ENCODE data around the gene FAM120AOS.

The FAM120AOS gene

GRCh38 chr9:93453047-93453914, at the start of gene FAM120AOS:
Gene FAM120AOS, minus strand, starts transcription at chr9:93453581. Its CDS starts 872 bp downstream, at chr9:93452709.
- peak; percentile 98 for DNase-seq

DNA sequence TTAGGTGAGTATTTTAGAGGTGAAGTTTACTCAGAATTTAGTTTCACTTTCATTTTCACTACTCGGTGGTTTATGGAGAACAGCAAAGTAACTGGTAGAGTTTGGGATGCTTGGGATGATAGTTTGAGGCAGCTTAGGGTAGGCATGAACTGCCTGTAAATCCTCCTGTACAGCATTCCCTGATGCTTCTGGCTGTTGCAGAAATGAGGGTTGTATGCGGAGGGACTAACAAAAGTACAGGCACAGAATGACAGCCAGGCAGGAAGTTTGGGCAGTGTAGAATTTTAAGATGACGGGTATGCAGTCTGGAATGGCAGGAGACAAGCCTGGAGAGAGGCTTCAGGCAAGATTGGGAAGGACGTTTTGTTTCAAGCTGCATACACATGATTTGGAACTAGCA, 48.0 kb upstream of the FAM120AOS start:
- DNase-seq: no peak

DNA sequence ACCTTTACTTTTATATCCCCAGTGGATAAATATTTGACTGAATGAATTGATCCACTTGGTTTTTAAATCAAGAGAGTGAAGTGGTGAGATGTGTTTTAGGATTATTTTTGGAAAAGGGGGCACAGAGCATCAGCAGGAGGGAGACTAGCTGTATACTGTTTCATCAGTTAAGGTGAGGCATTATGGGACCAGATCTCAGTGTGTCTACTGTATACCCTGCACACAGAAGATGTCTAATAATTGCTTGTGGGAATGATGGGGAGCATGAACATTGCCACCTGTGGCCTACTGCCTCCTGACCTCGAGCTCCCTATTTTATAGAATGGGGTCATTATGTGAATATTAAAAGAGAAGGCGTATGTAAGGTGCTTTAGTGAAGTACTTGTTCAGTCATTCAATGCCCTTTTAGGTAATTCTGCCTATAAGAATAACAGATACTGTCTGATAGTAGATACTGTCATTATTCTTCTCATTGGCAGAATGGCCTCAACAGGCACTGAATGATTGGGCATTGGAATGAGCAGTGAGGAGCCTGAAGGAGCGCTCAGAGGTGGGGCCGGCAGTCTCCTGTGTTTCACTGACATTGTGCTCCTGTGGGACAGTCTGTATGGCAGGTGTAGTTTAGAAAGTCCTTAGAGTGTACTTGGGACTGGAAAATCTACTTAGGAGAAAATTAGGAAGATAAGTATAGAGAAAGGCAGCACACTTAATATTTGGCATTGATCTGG, 47.4 kb upstream of the FAM120AOS start:
- DNase-seq: no peak

GRCh38 chr9:93496285-93496684, 42.9 kb upstream of the FAM120AOS start:
- no peak for DNase-seq

DNA sequence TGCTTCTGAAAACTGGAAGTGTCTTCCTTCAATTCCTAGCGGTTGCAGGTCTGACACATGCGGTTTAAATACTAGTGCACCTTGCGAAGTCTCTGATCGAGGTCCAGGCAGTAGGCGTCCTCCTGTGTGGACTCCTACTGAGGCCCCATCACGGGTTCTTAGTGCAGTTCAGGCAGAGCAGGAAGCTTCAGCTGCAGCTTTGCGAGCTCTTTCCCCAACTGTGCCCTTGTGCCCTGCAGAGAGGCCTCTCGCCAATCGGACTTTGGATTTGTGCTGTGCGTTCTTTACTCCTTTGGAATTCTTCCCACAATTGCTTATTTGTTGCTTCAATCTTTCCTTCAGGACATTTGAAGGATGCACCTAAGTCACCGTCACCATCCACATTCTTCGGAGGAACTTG, 40.6 kb upstream of the FAM120AOS start:
- no peak for DNase-seq

DNA sequence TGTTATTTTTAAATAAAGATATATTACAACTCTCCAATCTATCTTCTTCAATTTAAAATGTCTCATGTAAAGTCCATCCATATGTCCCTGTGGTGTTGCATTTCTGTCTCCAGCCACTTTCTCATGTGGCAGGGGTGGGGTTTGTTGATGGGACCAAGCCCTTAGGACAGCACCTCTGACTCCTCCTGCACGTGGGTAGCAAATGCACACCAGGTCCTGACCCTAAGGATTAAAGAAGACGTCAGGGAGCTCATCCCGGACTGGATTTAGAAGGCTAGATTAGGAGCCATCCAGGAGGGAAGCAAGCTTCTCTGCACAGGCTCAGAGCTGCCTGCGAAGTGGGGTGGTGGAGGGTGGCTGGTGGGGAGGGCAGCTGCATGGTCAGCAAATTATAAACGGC, 38.9 kb upstream of the FAM120AOS start:
- no peak for DNase-seq

- no peak for DNase-seq
Measured at GRCh38 chr9:93491593-93492232, 38.3 kb upstream of the FAM120AOS start.

GRCh38 chr9:93488244-93488643, 34.9 kb upstream of the FAM120AOS start:
- DNase-seq: no peak

- DNase-seq: peak; percentile 30
Measured at GRCh38 chr9:93486268-93486667, 32.9 kb upstream of the FAM120AOS start.

GRCh38 chr9:93483497-93483896, 30.1 kb upstream of the FAM120AOS start:
- no peak for DNase-seq

DNA sequence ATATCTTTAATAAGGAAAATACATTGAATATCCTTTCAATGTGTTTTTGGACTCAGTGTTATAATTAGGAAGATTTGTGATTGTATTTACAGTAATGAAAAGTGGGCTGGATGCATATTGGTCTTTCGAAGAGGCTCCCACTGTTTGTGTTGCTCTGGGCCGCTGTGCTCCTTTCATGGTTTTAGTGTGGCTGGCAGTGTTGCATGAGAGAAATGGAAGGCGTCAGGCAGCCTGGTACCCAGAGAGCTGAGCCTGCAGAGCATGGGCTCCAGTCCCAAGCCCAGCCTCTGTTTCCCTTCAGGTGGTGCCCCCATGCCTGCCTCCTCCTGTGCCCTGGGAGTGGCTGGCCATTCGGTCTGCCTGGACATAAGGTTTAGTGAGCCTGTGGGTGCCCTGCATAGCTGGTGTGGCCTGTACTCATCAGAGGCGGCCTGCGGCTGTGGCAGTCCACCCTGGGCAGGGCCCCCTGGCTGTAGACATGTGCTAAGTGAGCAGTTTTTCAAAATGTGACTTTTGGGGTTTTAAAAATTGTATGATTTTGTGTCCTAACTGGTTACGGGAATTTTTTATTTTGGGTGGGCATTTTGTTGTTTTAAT, 27.4 kb upstream of the FAM120AOS start:
- DNase-seq: no peak

GRCh38 chr9:93480262-93480661, 26.9 kb upstream of the FAM120AOS start:
- no peak for DNase-seq

GRCh38 chr9:93479726-93480125, 26.3 kb upstream of the FAM120AOS start:
- peak; percentile 15 for DNase-seq

- DNase-seq: no peak
Measured at GRCh38 chr9:93477397-93477796, 24.0 kb upstream of the FAM120AOS start.

DNA sequence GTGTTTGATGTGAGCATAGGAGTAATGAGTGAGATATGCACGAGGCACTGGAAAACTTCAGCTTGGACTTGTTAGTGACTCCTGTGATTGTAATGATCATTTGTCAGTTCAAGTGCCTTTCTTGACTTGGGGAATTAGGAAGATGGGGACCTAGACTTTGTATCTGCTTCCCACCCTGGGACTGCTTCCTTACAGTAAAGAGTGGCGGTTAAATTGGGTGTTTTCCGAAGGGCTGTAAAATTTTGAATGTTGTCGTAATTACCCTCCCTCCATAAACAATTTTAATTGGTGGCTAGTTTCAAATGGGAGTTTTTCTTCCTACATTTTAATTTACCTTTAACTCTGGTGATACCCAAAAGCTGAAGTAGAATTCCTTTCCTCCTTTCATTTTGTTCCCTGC, 23.5 kb upstream of the FAM120AOS start:
- no peak for DNase-seq

DNA sequence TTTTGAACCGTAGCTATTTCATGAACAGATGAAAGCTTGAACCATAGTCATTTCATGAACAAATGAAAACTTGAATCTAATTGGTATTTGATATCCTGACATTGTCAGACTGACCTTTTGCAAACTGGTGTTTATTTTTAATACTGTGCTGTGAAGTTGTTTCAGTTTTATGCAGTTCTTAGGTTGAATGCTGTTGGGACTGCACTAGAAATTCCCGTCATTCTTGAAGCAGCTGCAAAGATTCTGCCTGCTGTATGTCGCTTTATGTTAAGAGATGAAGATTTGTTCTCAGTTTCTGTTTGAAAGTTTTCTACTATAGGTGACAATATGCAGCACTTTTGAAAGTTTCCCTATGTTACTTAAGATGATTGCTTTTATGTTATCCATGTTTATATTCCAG, 22.5 kb upstream of the FAM120AOS start:
- DNase-seq: no peak

- DNase-seq: no peak
Measured at GRCh38 chr9:93475108-93475507, 21.7 kb upstream of the FAM120AOS start.

DNA sequence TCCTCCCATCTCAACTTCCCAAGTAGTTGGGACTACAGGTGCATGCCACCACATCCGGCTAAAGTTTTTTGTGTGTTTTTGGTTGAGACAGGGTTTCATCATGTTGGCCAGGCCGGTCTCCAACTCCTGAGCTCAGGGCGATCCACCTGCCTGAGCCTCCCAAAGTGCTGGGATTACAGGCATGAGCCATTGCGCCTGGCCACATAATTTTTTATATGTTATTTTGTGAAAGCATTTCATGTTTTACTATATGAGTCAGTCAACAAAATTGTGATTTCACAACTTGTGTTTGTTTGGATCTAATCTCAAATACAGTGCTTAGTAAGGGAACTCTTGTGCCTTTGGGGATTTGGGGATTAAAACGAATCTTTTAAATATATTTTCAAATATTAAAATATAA, 20.0 kb upstream of the FAM120AOS start:
- DNase-seq: no peak

GRCh38 chr9:93471124-93471523, 17.7 kb upstream of the FAM120AOS start:
- no peak for DNase-seq

- no peak for DNase-seq
Measured at GRCh38 chr9:93470391-93470790, 17.0 kb upstream of the FAM120AOS start.

- peak; percentile 32 for DNase-seq
Measured at GRCh38 chr9:93468763-93469456, 15.5 kb upstream of the FAM120AOS start.

DNA sequence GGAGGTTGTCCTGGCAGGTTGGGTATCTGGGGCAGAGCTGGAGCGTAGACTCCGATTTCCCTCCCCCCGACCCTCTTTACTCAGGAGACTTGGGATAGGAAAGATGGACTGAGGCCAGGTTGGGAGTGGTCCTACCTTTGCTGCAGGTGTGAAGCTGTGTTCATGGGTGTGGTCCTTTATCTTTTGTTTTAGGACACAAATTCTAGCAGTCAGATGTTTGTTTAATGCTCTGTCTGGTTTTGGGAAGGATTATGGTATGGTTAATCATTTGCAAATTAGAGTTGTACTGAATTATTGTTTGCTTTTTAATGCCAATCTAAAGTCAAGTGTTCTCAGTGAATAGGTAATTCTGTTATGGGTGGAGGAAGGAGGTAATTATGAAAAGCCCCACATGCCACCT, 14.1 kb upstream of the FAM120AOS start:
- no peak for DNase-seq

- peak; percentile 45 for DNase-seq
Measured at GRCh38 chr9:93467062-93467416, 13.7 kb upstream of the FAM120AOS start.

Data from hematopoietic multipotent progenitor cell treated with erythropoietin and hydrocortisone succinate and interleukin-3 and kit ligand, for 4 days (in vitro differentiated cells).